HG02938 (cell line): Measurements from ENCODE around the gene TOM1.
"Not testable (repeated sequence)": the region's sequence is repeated elsewhere in the genome, so short reads cannot be mapped to it uniquely, and the experiment has no call there.

Experiments
- ATAC-seq: cut with Tn5 transposase; IDR thresholded peaks from one replicate; pipeline ENCODE4 v1.9.1; 2021; ENCODE audit warnings: mild to moderate bottlenecking, moderate library complexity; ENCODE audit not compliant: unreplicated experiment

Gene TOM1

GRCh38 chr22:35393116-35394010, 93.7 kb downstream of the TOM1 start:
- ATAC-seq = no peak

- ATAC-seq = no peak
Measured at GRCh38 chr22:35394011-35394312, 94.3 kb downstream of the TOM1 start.

DNA sequence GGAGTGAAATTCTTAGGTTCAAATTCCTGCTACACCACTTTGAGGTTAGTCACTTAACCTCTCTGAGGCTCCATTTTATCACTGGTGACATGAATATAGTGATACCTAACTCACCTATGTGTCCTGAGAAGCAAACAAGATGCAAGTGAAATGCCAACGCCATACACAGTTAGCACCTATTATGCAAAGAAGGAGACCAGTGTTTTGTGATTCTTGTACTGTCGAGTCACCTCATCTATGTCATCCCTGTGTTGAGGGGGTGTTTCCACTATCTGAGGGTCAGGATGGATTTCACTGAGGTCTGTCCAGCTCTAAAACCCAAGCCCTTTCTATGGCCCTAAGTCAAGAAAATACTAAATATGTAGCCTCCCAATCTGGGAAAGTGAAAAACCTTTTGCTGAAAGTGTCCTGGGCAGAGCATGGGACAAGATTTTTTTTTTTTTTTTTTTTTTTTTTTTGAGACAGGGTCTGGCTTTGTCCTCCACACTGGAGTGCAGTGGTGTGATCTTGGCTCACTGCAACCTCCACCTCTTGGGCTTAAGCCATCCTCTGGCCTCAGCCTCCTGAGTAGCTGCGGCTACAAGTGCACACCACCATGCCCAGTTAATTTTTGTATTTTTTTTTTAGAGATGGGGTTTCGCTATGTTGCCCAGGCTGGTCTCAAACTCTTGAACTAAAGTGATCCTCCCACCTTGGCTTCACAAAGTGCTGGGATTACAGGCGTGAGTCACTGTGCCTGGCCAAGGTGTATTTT, 95.3 kb downstream of the TOM1 start:
- ATAC-seq = no peak

GRCh38 chr22:35396622-35397021, 96.9 kb downstream of the TOM1 start:
- ATAC-seq = not testable (repeated sequence)

DNA sequence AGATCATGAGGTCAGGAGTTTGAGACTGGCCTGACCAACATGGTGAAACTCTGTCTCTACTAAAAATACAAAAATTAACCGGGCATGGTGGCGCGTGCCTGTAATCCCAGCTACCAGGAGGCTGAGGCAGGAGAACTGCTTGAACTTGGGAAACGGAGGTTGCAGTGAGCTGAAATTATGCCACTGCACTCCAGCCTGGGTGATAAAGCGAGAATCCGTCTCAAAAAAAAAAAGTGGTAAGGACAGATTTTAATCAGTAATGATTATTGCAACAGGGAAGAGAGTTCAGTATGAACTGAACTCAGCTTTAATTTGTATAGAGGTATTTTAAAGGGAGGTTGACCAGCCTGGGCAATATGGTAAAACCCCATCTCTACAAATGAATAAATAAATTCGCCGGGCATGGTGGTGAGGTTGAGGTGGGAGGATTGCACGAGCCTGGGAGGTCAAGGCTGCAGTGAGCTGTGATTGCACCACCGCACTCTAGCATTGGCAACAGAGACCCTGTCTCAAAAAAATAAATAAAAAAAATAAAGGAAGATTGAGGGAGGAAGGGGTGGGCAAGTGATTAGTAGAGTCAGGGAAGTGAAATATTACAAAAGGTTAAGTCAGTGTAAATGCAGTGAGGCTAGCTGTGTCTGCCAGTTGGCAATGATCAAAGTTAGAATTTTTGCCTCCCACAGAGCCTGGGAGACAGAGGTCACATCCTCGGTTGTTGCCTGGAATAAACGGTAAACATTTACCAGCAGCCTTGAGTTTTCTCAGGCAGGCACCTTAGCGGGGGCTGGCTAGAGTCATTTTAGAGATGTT, 97.6 kb downstream of the TOM1 start:
- no peak for ATAC-seq
